Lower leg skin (tissue), 4 donors: ENCODE results near the gene TRIM34. TPM values are rescaled to one million over a fixed set of nuclear protein-coding genes. Genes with fewer than 3 reads are reported as not detected.

Experiments used
- DNase-seq, 2 donors: peaks; one replicate each; pipeline ENCODE4 v3.0.0-alpha.2; 2019; ENCODE audit warnings: low spot score in 2 of 2
- H3K4me3 ChIP-seq: fragments of 200-600 bp; sonication (generic); 2 replicates; pipeline ENCODE4 v1.5.1; 2017; ENCODE audit warnings: mild to moderate bottlenecking, low read depth; ENCODE audit not compliant: poor library complexity, severe bottlenecking
- CTCF ChIP-seq, 3 donors: fragments of 450-650 bp; IDR thresholded peaks; one replicate each; pipeline ENCODE4 v1.5.1; 2016; ENCODE audit warnings: antibody characterized with exemption in 3 of 3, mild to moderate bottlenecking in 3 of 3, moderate library complexity in 2 of 3
- POLR2A ChIP-seq, 2 donors: fragments of 450-650 bp; IDR thresholded peaks; one replicate each; pipeline ENCODE4 v1.6.1; 2016 to 2017; ENCODE audit warnings: antibody characterized with exemption in 2 of 2, mild to moderate bottlenecking in 1 of 2, moderate library complexity in 1 of 2
- WGBS, 2 donors: methylation state at CpG; one replicate each; pipeline ENCODE4 v1.1.5; 2018; 5-methylcytosine and 5-hydroxymethylcytosine counted together
- intact Hi-C: fragments of 100-400 bp; cut with DNase I; formaldehyde crosslinking; loops from one replicate; pipeline ENCODE4 v1.15.0; 2023; ENCODE audit warnings: low total_unique reads
- total RNA-seq, 4 donors: library from RNA; depleted of rRNA; stranded (reverse); fragments of >200 nt; gene quantifications; one replicate each; pipeline ENCODE4 v1.1.0, GENCODE V29; 2016

Gene TRIM34
- total RNA-seq, 4 donors from 2014 or later = 2.7 to 10.3 (median 6.9) TPM

- no peak overlapping the region for H3K4me3 ChIP-seq
- TF ChIP-seq CTCF (IDR thresholded peaks at IDR 0.05) = no peak
- TF ChIP-seq POLR2A (IDR thresholded peaks at IDR 0.05) = no peak
- DNase-seq = peak in 1 of 2 donors; percentile 58
- intact Hi-C loops = no loop called here
- 93 to 94% methylated on average over 8 of the region's 8 CpGs for WGBS, 2 donors
These were observed 21.5 kb upstream of the TRIM34 start for GRCh38 chr11:5603326-5603725.

GRCh38 chr11:5604896-5605295 lies 19.9 kb upstream of the TRIM34 start:
- TF ChIP-seq POLR2A (IDR thresholded peaks at IDR 0.05) (no peak), CTCF (IDR thresholded peaks at IDR 0.05) (no peak)
- intact Hi-C loops = no loop called here
- peak in 1 of 2 donors; percentile 56 for DNase-seq
- H3K4me3 ChIP-seq = no peak overlapping the region
- WGBS, 2 donors = 67 to 83% methylated on average over 4 of the region's 4 CpGs

GRCh38 chr11:5605849-5606248 lies 19.0 kb upstream of the TRIM34 start:
- intact Hi-C loops = no loop called here
- no peak for TF ChIP-seq POLR2A (IDR thresholded peaks at IDR 0.05)
- no peak for TF ChIP-seq CTCF (IDR thresholded peaks at IDR 0.05)
- WGBS, 2 donors = 47 to 65% methylated on average over 5 of the region's 5 CpGs
- peak in 1 of 2 donors; percentile 28 for DNase-seq
- no peak overlapping the region for H3K4me3 ChIP-seq

- intact Hi-C loops = no loop called here
These were observed 16.0 kb upstream of the TRIM34 start for GRCh38 chr11:5608808-5609207.

GRCh38 chr11:5610446-5610845 lies 14.4 kb upstream of the TRIM34 start:
- 81 to 88% methylated on average over 5 of the region's 5 CpGs for WGBS, 2 donors
- TF ChIP-seq CTCF (IDR thresholded peaks at IDR 0.05) = no peak
- intact Hi-C loops = no loop called here
- H3K4me3 ChIP-seq = no peak overlapping the region
- peak in 1 of 2 donors; percentile 54 for DNase-seq

More at GRCh38 chr11:5608808-5609207, 16.0 kb upstream of the TRIM34 start:
- TF ChIP-seq POLR2A (IDR thresholded peaks at IDR 0.05) (no peak), CTCF (IDR thresholded peaks at IDR 0.05) (no peak)
- no peak for DNase-seq
- no peak overlapping the region for H3K4me3 ChIP-seq
- WGBS, 2 donors = 84 to 89% methylated on average over 6 of the region's 6 CpGs

- WGBS, 2 donors = 94 to 97% methylated on average over 11 of the region's 11 CpGs
- H3K4me3 ChIP-seq = no peak overlapping the region
- DNase-seq = no peak
- TF ChIP-seq CTCF (IDR thresholded peaks at IDR 0.05) (no peak), POLR2A (IDR thresholded peaks at IDR 0.05) (no peak)
- intact Hi-C loops = no loop called here
These were observed 13.2 kb upstream of the TRIM34 start for GRCh38 chr11:5611627-5612026.
